Measurements from ENCODE around the gene RGS3. TPM values are rescaled to one million over a fixed set of nuclear protein-coding genes. Genes with fewer than 3 reads are reported as not detected.

Gene RGS3
- total and polyA plus RNA-seq, 2 of the 13 experiments (the other 11 are each of a cell fraction or from before 2014, with no cell fraction given), result 17.1 to 28.8 TPM

DNA sequence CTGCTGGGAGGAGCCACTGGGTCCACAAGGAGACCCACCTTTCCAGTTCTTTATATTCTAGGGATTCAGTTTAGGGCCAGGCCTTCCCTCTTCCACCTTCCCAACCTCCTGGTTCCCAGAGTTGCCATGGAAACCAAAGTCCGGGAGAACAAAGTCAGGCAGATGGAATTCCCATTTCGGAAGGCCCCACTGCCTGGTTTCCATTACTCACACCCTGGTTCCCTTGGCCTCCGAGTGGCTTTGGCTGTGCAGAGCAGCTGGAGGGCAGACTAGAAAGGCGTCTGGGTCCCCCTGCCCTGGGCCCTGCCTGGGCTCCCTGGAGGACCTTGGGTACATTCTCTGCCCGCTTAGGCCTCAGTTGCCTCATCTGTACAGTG lies 136.1 kb downstream of the RGS3 start:
- peaks cover 62% of the 10 kb centered on the region for H3K4me1 ChIP-seq (ENCODE audit: insufficient read depth, low read length)
- peaks cover 3 to 10% of the 10 kb centered on the region in 2 experiments; a peak in 3 of 5 replicates for H3K36me3 ChIP-seq (replicated peaks in 1 of 2; ENCODE audit: control insufficient read depth in 1 of 2, insufficient read depth in 2 of 2, low read length in 2 of 2)
- FAIRE-seq (no peak), ATAC-seq (no peak), DNase-seq (ENCODE audit: low spot score) (no peak)
- no peak for TF ChIP-seq ZNF296 (CRISPR knock-in tag; conservative IDR thresholded peaks at IDR 0.05)
- TF ChIP-seq RFX1 (IDR thresholded peaks at IDR 0.05), result peak; percentile 28; the same call in 1 of the 2 replicates
- no peak for TF ChIP-seq SMYD3 (CRISPR knock-in tag; IDR thresholded peaks at IDR 0.05)
- CTCF ChIA-PET (ENCODE audit: low intra/inter-chr PET ratio, low total read pairs), result no interaction called here
- BruUV-seq (replicated peaks), result no TSS peak
- no peak overlapping the region for H3K27ac ChIP-seq (ENCODE audit: extremely low read length, insufficient read depth, low read length)
- no peaks in the 10 kb centered on the region for H3K79me2 ChIP-seq (ENCODE audit: insufficient read depth, low read length)
- POLR2A ChIA-PET, result no interaction called here
- no peak overlapping the region for H3K4me3 ChIP-seq (replicated peaks in 1 of 3; ENCODE audit: insufficient read depth in 1 of 3, low read depth in 2 of 3, low read length in 3 of 3)
- no peaks in the 10 kb centered on the region for H4K20me1 ChIP-seq (ENCODE audit: insufficient read depth, low read length)
- in situ Hi-C loops (cut with HindIII; ENCODE audit: extremely low pct_ligation_motif_present, low pct_unique_long_range_greater_than_20kb) (no loop called here), intact Hi-C loops (cut with micrococcal nuclease; ENCODE audit: unreplicated experiment) (no loop called here)
- no peak overlapping the region for H3K9ac ChIP-seq (ENCODE audit: insufficient read depth, low read depth, low read length)
- H2AFZ ChIP-seq (ENCODE audit: low read length), result no peak overlapping the region
- no peaks in the 10 kb centered on the region for H3K9me3 ChIP-seq (ENCODE audit: low read length)
- H3K4me2 ChIP-seq (ENCODE audit: low read depth, low read length), result no peak overlapping the region
- WGBS (ENCODE audit: low lambda C conversion rate), result 84% methylated on average over 4 of the region's 5 CpGs
- no peaks in the 10 kb centered on the region for H3K27me3 ChIP-seq (ENCODE audit: control insufficient read depth in 1 of 2, insufficient read depth in 2 of 2, low read length in 2 of 2)

DNA sequence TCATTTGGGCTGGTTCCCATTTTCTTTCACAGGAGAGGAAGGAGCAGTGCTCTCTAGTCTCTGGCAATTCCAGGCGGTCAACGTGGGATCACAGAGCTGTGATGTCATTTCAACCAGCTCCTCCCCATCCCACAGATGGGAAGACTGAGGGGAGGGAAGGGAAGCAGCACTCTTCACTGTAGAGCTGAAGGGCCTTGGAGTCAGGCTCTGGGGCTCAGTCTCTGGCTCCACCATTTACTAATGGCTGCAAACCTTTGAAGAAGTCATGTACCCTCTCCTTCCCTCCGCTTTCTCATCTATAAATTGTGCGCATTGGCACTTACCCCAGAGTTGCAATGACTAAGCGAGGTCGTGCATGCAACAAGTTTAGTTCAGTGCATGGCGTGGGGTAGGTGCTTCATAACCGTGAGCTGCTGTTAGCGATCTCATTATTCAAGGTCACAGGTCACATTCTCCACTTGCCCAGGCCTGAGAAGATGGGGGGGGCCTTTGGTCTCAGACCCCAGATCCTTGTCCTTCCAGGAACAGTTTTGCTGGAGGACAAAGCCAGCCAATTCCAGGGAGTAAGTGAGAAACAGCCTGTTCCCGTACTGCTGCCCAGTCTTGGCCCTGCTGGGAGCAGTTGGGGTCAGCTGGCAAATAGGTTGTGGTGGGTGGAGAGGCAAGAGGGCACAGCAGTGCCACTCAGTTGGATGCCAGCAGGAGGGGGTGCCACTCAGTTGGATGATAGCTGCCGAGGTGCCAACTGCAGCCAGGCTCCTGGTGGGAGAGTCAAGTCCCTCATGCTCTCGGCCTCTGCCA lies 136.7 kb downstream of the RGS3 start:
- BruUV-seq (replicated peaks), result no TSS peak
- POLR2A ChIA-PET, result interaction anchor here (0.9 to 1.2 kb wide), 4 partner anchors 9 to 52 kb away, joined by 3 to 5 read pairs (median 4); no protein-coding TSS in a partner anchor
- FAIRE-seq, result no peak

More for the DNA sequence above, 136.7 kb downstream of the RGS3 start:
- intact Hi-C loops (cut with micrococcal nuclease; ENCODE audit: unreplicated experiment), result no loop called here
- ATAC-seq (peak; percentile 12; the same call in 2 of the 3 replicates), DNase-seq (ENCODE audit: low spot score) (no peak)
- peaks cover 3 to 10% of the 10 kb centered on the region in 2 experiments; a peak in 3 of 5 replicates for H3K36me3 ChIP-seq (replicated peaks in 1 of 2; ENCODE audit: control insufficient read depth in 1 of 2, insufficient read depth in 2 of 2, low read length in 2 of 2)
- peak overlapping the region; percentile 34 for H3K4me2 ChIP-seq (ENCODE audit: low read depth, low read length)
- 43% methylated on average over 10 of the region's 12 CpGs for WGBS (ENCODE audit: low lambda C conversion rate)
- H4K20me1 ChIP-seq (ENCODE audit: insufficient read depth, low read length), result no peaks in the 10 kb centered on the region
- H3K27ac ChIP-seq (ENCODE audit: extremely low read length, insufficient read depth, low read length), result no peak overlapping the region
- no peaks in the 10 kb centered on the region for H3K9me3 ChIP-seq (ENCODE audit: low read length)
- H3K27me3 ChIP-seq (ENCODE audit: control insufficient read depth in 1 of 2, insufficient read depth in 2 of 2, low read length in 2 of 2), result no peaks in the 10 kb centered on the region
- TF ChIP-seq, protein P1, sequence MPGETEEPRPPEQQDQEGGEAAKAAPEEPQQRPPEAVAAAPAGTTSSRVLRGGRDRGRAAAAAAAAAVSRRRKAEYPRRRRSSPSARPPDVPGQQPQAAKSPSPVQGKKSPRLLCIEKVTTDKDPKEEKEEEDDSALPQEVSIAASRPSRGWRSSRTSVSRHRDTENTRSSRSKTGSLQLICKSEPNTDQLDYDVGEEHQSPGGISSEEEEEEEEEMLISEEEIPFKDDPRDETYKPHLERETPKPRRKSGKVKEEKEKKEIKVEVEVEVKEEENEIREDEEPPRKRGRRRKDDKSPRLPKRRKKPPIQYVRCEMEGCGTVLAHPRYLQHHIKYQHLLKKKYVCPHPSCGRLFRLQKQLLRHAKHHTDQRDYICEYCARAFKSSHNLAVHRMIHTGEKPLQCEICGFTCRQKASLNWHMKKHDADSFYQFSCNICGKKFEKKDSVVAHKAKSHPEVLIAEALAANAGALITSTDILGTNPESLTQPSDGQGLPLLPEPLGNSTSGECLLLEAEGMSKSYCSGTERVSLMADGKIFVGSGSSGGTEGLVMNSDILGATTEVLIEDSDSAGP (CRISPR knock-in tag; IDR thresholded peaks at IDR 0.05; ENCODE audit: borderline replicate concordance), result 0 out of 2 replicates have a peak, but pooled peaks have one; percentile 12
- peak; percentile 77 for TF ChIP-seq ZMYM3 (CRISPR knock-in tag; IDR thresholded peaks at IDR 0.05)
- TF ChIP-seq, protein P2, sequence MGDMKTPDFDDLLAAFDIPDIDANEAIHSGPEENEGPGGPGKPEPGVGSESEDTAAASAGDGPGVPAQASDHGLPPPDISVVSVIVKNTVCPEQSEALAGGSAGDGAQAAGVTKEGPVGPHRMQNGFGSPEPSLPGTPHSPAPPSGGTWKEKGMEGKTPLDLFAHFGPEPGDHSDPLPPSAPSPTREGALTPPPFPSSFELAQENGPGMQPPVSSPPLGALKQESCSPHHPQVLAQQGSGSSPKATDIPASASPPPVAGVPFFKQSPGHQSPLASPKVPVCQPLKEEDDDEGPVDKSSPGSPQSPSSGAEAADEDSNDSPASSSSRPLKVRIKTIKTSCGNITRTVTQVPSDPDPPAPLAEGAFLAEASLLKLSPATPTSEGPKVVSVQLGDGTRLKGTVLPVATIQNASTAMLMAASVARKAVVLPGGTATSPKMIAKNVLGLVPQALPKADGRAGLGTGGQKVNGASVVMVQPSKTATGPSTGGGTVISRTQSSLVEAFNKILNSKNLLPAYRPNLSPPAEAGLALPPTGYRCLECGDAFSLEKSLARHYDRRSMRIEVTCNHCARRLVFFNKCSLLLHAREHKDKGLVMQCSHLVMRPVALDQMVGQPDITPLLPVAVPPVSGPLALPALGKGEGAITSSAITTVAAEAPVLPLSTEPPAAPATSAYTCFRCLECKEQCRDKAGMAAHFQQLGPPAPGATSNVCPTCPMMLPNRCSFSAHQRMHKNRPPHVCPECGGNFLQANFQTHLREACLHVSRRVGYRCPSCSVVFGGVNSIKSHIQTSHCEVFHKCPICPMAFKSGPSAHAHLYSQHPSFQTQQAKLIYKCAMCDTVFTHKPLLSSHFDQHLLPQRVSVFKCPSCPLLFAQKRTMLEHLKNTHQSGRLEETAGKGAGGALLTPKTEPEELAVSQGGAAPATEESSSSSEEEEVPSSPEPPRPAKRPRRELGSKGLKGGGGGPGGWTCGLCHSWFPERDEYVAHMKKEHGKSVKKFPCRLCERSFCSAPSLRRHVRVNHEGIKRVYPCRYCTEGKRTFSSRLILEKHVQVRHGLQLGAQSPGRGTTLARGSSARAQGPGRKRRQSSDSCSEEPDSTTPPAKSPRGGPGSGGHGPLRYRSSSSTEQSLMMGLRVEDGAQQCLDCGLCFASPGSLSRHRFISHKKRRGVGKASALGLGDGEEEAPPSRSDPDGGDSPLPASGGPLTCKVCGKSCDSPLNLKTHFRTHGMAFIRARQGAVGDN (CRISPR knock-in tag; IDR thresholded peaks at IDR 0.05), result peak; percentile 54; the same call in 1 of the 2 replicates
- peak; percentile 87 for TF ChIP-seq ZNF629 (CRISPR knock-in tag; conservative IDR thresholded peaks at IDR 0.05)
- TF ChIP-seq ZNF839 (CRISPR knock-in tag; IDR thresholded peaks at IDR 0.05; ENCODE audit: borderline replicate concordance), result no peak
- CTCF ChIA-PET (ENCODE audit: low intra/inter-chr PET ratio, low total read pairs), result no interaction called here
- no peak overlapping the region for H3K4me3 ChIP-seq (replicated peaks in 1 of 3; ENCODE audit: insufficient read depth in 1 of 3, low read depth in 2 of 3, low read length in 3 of 3)
- in situ Hi-C loops (cut with HindIII; ENCODE audit: extremely low pct_ligation_motif_present, low pct_unique_long_range_greater_than_20kb), result no loop called here
- H2AFZ ChIP-seq (ENCODE audit: low read length), result no peak overlapping the region
- H3K4me1 ChIP-seq (ENCODE audit: insufficient read depth, low read length), result peaks cover 62% of the 10 kb centered on the region
- no peak overlapping the region for H3K9ac ChIP-seq (ENCODE audit: insufficient read depth, low read depth, low read length)
- H3K79me2 ChIP-seq (ENCODE audit: insufficient read depth, low read length), result no peaks in the 10 kb centered on the region
